ENCODE results near the gene CLASRP.

Gene CLASRP

DNA sequence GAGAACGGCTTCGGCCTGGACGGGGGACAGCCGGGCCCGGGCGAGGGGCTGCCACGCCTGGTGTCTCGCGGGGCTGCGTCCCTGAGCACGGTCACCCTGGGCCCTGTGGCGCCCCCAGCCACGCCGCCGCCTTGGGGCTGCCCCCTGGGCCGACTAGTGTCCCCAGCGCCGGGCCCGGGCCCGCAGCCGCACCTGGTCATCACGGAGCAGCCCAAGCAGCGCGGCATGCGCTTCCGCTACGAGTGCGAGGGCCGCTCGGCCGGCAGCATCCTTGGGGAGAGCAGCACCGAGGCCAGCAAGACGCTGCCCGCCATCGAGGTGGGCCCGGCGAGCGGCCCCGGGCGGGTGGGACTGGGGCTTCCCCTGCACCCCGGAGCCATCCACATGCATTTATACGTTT lies 26.9 kb upstream of the CLASRP start:
- no peak for TF ChIP-seq FOXP2 (optimal IDR thresholded peaks at IDR 0.05; ENCODE audit: borderline replicate concordance, extremely low read depth, extremely low read length, insufficient read depth)
- no peak for TF ChIP-seq POLR2AphosphoS5 (IDR thresholded peaks at IDR 0.05; ENCODE audit: low read depth, low read length)
- no peak for TF ChIP-seq TAF1 (IDR thresholded peaks at IDR 0.05; ENCODE audit: borderline replicate concordance, insufficient read depth, low read length)
- no peak for TF ChIP-seq SIN3A (IDR thresholded peaks at IDR 0.05; ENCODE audit: borderline replicate concordance, insufficient read depth, low read length)
- TF ChIP-seq, protein P1, sequence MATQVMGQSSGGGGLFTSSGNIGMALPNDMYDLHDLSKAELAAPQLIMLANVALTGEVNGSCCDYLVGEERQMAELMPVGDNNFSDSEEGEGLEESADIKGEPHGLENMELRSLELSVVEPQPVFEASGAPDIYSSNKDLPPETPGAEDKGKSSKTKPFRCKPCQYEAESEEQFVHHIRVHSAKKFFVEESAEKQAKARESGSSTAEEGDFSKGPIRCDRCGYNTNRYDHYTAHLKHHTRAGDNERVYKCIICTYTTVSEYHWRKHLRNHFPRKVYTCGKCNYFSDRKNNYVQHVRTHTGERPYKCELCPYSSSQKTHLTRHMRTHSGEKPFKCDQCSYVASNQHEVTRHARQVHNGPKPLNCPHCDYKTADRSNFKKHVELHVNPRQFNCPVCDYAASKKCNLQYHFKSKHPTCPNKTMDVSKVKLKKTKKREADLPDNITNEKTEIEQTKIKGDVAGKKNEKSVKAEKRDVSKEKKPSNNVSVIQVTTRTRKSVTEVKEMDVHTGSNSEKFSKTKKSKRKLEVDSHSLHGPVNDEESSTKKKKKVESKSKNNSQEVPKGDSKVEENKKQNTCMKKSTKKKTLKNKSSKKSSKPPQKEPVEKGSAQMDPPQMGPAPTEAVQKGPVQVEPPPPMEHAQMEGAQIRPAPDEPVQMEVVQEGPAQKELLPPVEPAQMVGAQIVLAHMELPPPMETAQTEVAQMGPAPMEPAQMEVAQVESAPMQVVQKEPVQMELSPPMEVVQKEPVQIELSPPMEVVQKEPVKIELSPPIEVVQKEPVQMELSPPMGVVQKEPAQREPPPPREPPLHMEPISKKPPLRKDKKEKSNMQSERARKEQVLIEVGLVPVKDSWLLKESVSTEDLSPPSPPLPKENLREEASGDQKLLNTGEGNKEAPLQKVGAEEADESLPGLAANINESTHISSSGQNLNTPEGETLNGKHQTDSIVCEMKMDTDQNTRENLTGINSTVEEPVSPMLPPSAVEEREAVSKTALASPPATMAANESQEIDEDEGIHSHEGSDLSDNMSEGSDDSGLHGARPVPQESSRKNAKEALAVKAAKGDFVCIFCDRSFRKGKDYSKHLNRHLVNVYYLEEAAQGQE (IDR thresholded peaks at IDR 0.05; ENCODE audit: insufficient read depth in 1 of 2, low read depth in 2 of 2, low read length in 2 of 2), result no peak

- TF ChIP-seq, protein P1 (IDR thresholded peaks at IDR 0.05; ENCODE audit: insufficient read depth in 1 of 2, low read depth in 2 of 2, low read length in 2 of 2), result no peak
- TF ChIP-seq SIN3A (IDR thresholded peaks at IDR 0.05; ENCODE audit: borderline replicate concordance, insufficient read depth, low read length) (no peak), TAF1 (IDR thresholded peaks at IDR 0.05; ENCODE audit: borderline replicate concordance, insufficient read depth, low read length) (no peak), POLR2AphosphoS5 (IDR thresholded peaks at IDR 0.05; ENCODE audit: low read depth, low read length) (no peak), FOXP2 (optimal IDR thresholded peaks at IDR 0.05; ENCODE audit: borderline replicate concordance, extremely low read depth, extremely low read length, insufficient read depth) (no peak)
Observed at GRCh38 chr19:45016388-45017314, 22.2 kb upstream of the CLASRP start.

GRCh38 chr19:45019187-45019586 lies 19.7 kb upstream of the CLASRP start:
- TF ChIP-seq, protein P1 (IDR thresholded peaks at IDR 0.05; ENCODE audit: insufficient read depth in 1 of 2, low read depth in 2 of 2, low read length in 2 of 2), result no peak
- TF ChIP-seq POLR2AphosphoS5 (IDR thresholded peaks at IDR 0.05; ENCODE audit: low read depth, low read length) (no peak), TAF1 (IDR thresholded peaks at IDR 0.05; ENCODE audit: borderline replicate concordance, insufficient read depth, low read length) (no peak), FOXP2 (optimal IDR thresholded peaks at IDR 0.05; ENCODE audit: borderline replicate concordance, extremely low read depth, extremely low read length, insufficient read depth) (no peak), SIN3A (IDR thresholded peaks at IDR 0.05; ENCODE audit: borderline replicate concordance, insufficient read depth, low read length) (no peak)

DNA sequence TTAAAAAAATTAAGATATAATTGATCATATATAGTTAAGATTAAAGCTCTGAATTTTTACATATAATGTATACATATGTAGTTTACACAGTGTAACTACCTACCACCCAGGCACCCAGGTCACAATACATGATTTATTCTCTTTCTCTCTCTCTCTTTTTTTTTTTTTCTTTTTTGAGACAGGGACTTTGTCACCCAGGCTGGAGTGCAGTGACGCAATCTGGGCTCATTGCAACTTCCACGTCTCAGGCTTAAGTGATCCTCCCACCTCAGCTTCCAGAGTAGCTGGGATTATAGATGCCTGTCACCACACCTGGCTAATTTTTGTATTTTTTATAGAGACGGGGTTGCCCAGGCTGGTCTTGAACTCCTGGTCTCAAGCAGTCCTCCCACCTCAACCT lies 18.8 kb upstream of the CLASRP start:
- TF ChIP-seq TAF1 (IDR thresholded peaks at IDR 0.05; ENCODE audit: borderline replicate concordance, insufficient read depth, low read length) (no peak), POLR2AphosphoS5 (IDR thresholded peaks at IDR 0.05; ENCODE audit: low read depth, low read length) (no peak), SIN3A (IDR thresholded peaks at IDR 0.05; ENCODE audit: borderline replicate concordance, insufficient read depth, low read length) (no peak)
- TF ChIP-seq, protein P1 (IDR thresholded peaks at IDR 0.05; ENCODE audit: insufficient read depth in 1 of 2, low read depth in 2 of 2, low read length in 2 of 2), result no peak
